Testis (tissue), 3 donors: Measurements from ENCODE around the gene CBR4. TPM values are rescaled to one million over a fixed set of nuclear protein-coding genes. Genes with fewer than 3 reads are reported as not detected.

Source experiments
- DNase-seq: peaks from one replicate; pipeline ENCODE4 v3.0.0-alpha.2; 2019
- H3K27ac ChIP-seq, 2 donors: fragments of 200-600 bp; sonication (generic); one replicate each; pipeline ENCODE4 v1.5.1; 2019
- H3K27me3 ChIP-seq: fragments of 200-600 bp; sonication (generic); one replicate; pipeline ENCODE4 v1.5.1; 2019
- H3K36me3 ChIP-seq: fragments of 200-600 bp; sonication (generic); one replicate; pipeline ENCODE4 v1.5.1; 2017; ENCODE audit warnings: low read depth; ENCODE audit errors: missing control alignments
- H3K4me1 ChIP-seq: fragments of 200-600 bp; sonication (generic); one replicate; pipeline ENCODE4 v1.5.1; 2019
- H3K4me3 ChIP-seq, 2 donors: fragments of 200-600 bp; sonication (generic); one replicate each; pipeline ENCODE4 v1.5.1; 2017 to 2019
- H3K9me3 ChIP-seq: fragments of 200-600 bp; sonication (generic); one replicate; pipeline ENCODE4 v1.5.1; 2017
- POLR2A ChIP-seq: fragments of 450-650 bp; IDR thresholded peaks from one replicate; pipeline ENCODE4 v1.6.1; 2017; ENCODE audit warnings: antibody characterized with exemption, mild to moderate bottlenecking, moderate library complexity
- WGBS, 2 donors: methylation state at CpG; one replicate each; pipeline ENCODE4 v1.1.5; 2018; 5-methylcytosine and 5-hydroxymethylcytosine counted together
- intact Hi-C: fragments of 100-400 bp; cut with DNase I; formaldehyde crosslinking; loops from one replicate; pipeline ENCODE4 v1.15.1; 2023; ENCODE audit warnings: low total_unique reads
- polyA plus RNA-seq: library from polyadenylated mRNA; stranded (reverse); fragments of 350-450 nt; fragmentation: Illumina TruSeq; extraction: RNeasy Lipid Tissue Mini Kit (QIAGEN cat#74804); gene quantifications from one replicate; pipeline ENCODE4 v1.2.3, GENCODE V29; 2014; ENCODE audit warnings: low read depth, low replicate concordance; ENCODE audit not compliant: insufficient read depth
- total RNA-seq, 2 donors: library from RNA; depleted of rRNA; stranded (reverse); fragments of >200 nt; gene quantifications; one replicate each; pipeline ENCODE4 v1.2.3, GENCODE V29; 2016
- TF ChIP-seq, protein P1 (sequence below), 3 experiments: fragments of 450-650 bp in 2 of 3; fragments of 200-600 bp in 1 of 3; sonication (generic) in 1 of 3; IDR thresholded peaks; one replicate each; pipeline ENCODE4 v1.5.1; 2016 to 2019; ENCODE audit warnings: antibody characterized with exemption in 3 of 3, mild to moderate bottlenecking in 2 of 3, moderate library complexity in 1 of 3

CBR4 gene
- total and polyA plus RNA-seq, 3 donors from 2014 or later, result 14.0 to 36.4 (median 27.7) TPM

DNA sequence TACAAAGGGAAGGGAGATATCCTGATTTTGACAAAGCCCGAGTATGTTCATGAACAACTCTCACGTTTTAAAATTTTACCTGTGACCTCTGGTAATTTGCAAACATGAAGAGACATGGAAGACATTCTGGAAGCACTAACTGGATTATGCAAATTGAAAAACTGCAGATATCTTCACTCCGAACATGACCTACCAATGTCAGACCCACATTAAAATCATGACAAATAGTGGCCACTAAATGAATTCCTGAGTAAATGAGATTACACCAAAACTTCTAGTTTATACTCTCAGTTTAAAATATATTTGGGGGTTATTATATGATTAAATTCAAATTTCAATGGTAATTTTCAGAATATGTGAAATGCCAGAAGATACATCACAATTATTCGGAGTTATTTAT lies 19.9 kb upstream of the CBR4 start:
- no peak for DNase-seq
- no peaks in the 10 kb centered on the region for H3K36me3 ChIP-seq
- H3K27ac ChIP-seq, result no peak overlapping the region
- no peaks in the 10 kb centered on the region for H3K27me3 ChIP-seq
- TF ChIP-seq POLR2A, result no peak
- TF ChIP-seq, protein P1, sequence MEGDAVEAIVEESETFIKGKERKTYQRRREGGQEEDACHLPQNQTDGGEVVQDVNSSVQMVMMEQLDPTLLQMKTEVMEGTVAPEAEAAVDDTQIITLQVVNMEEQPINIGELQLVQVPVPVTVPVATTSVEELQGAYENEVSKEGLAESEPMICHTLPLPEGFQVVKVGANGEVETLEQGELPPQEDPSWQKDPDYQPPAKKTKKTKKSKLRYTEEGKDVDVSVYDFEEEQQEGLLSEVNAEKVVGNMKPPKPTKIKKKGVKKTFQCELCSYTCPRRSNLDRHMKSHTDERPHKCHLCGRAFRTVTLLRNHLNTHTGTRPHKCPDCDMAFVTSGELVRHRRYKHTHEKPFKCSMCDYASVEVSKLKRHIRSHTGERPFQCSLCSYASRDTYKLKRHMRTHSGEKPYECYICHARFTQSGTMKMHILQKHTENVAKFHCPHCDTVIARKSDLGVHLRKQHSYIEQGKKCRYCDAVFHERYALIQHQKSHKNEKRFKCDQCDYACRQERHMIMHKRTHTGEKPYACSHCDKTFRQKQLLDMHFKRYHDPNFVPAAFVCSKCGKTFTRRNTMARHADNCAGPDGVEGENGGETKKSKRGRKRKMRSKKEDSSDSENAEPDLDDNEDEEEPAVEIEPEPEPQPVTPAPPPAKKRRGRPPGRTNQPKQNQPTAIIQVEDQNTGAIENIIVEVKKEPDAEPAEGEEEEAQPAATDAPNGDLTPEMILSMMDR (IDR thresholded peaks at IDR 0.05), result no peak
- H3K9me3 ChIP-seq, result no peaks in the 10 kb centered on the region
- WGBS, 2 donors, result 78 to 88% methylated on average over 4 of the region's 4 CpGs
- intact Hi-C loops, result no loop called here
- no peak overlapping the region for H3K4me3 ChIP-seq
- no peaks in the 10 kb centered on the region for H3K4me1 ChIP-seq

DNA sequence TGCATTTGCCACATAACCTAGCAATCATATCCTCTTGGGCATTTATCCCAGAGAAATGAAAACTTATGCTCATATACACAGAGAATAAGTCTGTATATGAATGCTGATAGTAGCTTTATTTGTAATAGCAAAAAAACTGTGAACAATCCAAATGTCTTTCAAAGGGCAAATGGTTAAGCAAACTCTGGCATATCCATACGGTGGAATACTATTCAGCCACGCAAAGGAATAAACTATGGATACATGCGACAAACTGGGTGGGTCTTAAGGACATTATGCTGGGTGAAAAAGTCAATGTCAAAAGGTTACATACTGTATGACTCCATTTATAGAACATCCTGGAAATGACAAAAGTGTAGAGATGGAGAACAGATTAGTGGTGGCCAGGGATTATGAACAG lies 17.6 kb upstream of the CBR4 start:
- no peaks in the 10 kb centered on the region for H3K36me3 ChIP-seq
- no peaks in the 10 kb centered on the region for H3K9me3 ChIP-seq
- no peaks in the 10 kb centered on the region for H3K27me3 ChIP-seq
- DNase-seq, result no peak
- intact Hi-C loops, result no loop called here
- no peak overlapping the region for H3K4me3 ChIP-seq
- no peak overlapping the region for H3K27ac ChIP-seq
- H3K4me1 ChIP-seq, result no peaks in the 10 kb centered on the region
- 95 to 99% methylated on average over 3 of the region's 3 CpGs for WGBS, 2 donors
- no peak for TF ChIP-seq POLR2A
- TF ChIP-seq, protein P1 (IDR thresholded peaks at IDR 0.05), result no peak

DNA sequence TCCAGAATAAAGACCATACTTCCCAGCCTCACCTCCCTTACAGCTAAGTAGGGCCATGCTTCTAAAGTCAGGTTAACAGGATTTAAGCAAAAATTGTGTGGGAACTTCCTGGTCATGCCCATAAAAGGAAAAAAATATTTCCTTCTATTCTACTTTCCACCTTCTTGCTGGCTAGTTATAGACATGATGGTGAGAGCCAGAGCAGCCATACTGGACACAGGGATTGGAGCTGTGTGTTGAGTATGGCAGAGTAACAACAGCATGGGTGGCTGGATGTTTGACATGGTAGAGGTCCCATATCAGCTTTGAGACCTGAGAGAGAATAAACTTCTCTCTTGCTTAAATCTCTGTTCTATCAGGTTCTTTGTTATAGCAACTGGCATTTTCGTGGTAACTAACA lies 15.1 kb upstream of the CBR4 start:
- Histone ChIP-seq H3K36me3 (no peaks in the 10 kb centered on the region), H3K4me3 (no peak overlapping the region), H3K27ac (no peak overlapping the region), H3K4me1 (no peaks in the 10 kb centered on the region), H3K27me3 (no peaks in the 10 kb centered on the region), H3K9me3 (no peaks in the 10 kb centered on the region)
- TF ChIP-seq, protein P1 (IDR thresholded peaks at IDR 0.05), result no peak
- no peak for TF ChIP-seq POLR2A
- intact Hi-C loops, result no loop called here
- WGBS, 2 donors, result 83 to 96% methylated on average over 1 of the region's 1 CpG
- no peak for DNase-seq

DNA sequence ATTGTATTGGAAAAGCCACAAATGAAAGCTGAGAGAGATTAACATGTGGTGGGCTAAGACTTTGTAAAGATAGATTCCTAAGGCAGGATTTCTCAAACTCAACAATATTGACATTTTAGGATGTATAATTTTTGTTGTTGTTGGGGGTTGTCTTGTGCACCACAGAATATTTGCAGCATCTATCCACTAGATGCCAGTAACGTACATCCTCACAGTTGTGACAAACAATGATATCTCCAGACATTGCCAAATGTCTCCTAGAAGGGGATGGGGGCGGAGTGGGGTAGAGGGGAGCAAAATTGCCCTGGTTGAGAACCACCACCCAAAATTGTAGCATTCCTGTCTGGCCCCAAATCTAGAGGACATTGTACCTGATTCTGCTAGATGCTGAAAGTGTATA lies 14.7 kb upstream of the CBR4 start:
- Histone ChIP-seq H3K9me3 (no peaks in the 10 kb centered on the region), H3K4me3 (no peak overlapping the region), H3K36me3 (no peaks in the 10 kb centered on the region), H3K27me3 (no peaks in the 10 kb centered on the region), H3K4me1 (no peaks in the 10 kb centered on the region), H3K27ac (no peak overlapping the region)
- 36 to 39% methylated on average over 2 of the region's 2 CpGs for WGBS, 2 donors
- no peak for DNase-seq
- TF ChIP-seq, protein P1 (IDR thresholded peaks at IDR 0.05), result peak; percentile 42 to 51 (median 45)
- TF ChIP-seq POLR2A, result no peak
- intact Hi-C loops, result no loop called here

DNA sequence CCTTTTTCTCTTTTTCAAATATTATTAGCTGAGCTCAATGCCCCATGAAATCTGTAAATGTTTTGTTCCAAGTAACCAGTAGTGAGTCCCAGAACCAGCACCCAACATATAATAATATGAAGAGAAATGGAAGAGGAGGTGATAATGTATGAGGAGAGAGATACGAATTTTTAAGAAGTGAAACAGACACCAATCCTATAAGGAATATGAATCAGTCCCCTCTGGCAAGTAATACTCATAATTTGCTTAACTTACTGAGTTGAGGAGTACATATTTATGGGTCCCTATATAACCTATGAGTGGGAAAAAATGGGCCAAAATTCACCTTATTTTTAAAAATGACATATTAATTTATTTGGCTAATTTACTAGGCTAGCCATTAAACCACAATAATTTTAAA lies 8.4 kb upstream of the CBR4 start:
- Histone ChIP-seq H3K36me3 (no peaks in the 10 kb centered on the region), H3K9me3 (no peaks in the 10 kb centered on the region), H3K27ac (no peak overlapping the region), H3K4me3 (no peak overlapping the region), H3K27me3 (no peaks in the 10 kb centered on the region), H3K4me1 (peaks cover 30% of the 10 kb centered on the region)
- 84 to 91% methylated on average over 1 of the region's 1 CpG for WGBS, 2 donors
- TF ChIP-seq, protein P1 (IDR thresholded peaks at IDR 0.05), result no peak
- TF ChIP-seq POLR2A, result no peak
- intact Hi-C loops, result no loop called here
- DNase-seq, result no peak
